NCI-H2081 (cell line): ENCODE results near the gene CHST7.
"Not testable (repeated sequence)": the region's sequence is repeated elsewhere in the genome, so short reads cannot be mapped to it uniquely, and the experiment has no call there.

Source experiments
- DNase-seq, 2 experiments: peaks; one replicate each; lab custom pipeline; 2025; lab: John Stamatoyannopoulos, UW

The CHST7 gene, protein sequence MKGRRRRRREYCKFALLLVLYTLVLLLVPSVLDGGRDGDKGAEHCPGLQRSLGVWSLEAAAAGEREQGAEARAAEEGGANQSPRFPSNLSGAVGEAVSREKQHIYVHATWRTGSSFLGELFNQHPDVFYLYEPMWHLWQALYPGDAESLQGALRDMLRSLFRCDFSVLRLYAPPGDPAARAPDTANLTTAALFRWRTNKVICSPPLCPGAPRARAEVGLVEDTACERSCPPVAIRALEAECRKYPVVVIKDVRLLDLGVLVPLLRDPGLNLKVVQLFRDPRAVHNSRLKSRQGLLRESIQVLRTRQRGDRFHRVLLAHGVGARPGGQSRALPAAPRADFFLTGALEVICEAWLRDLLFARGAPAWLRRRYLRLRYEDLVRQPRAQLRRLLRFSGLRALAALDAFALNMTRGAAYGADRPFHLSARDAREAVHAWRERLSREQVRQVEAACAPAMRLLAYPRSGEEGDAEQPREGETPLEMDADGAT

DNA sequence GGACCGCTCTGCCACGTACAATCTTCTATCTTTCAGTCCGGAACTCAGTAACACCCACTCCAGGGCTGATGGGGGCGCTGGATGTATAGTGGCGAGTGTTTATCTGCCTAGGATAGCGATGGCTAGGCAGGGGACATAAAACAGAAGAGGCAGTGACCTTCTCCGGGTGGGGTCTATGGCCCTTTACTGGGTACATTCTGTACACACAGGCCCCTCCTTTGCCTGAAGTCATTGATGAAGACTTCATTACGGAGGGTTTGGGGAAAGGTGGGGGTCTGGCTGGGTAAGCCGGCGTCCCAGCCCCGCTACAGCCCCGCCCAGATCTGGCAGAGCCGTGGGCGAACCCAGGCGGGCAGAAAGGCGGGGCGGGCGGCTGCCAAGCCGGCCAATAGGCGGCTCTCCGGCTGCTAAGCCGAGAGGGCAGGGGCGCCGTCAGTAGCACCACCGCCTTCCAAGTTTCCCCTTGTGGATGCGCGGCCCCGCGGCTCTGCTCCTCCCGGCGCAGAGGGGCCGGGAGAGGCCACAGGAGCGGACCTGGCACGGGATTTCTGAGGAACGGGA is at the start of gene CHST7:
Gene CHST7, plus strand, starts transcription at position 435 of the 561 bp plus-strand sequence. CDS start 167 bp downstream, outside the sequence.
- DNase-seq = peak; percentile 42 to 73

DNA sequence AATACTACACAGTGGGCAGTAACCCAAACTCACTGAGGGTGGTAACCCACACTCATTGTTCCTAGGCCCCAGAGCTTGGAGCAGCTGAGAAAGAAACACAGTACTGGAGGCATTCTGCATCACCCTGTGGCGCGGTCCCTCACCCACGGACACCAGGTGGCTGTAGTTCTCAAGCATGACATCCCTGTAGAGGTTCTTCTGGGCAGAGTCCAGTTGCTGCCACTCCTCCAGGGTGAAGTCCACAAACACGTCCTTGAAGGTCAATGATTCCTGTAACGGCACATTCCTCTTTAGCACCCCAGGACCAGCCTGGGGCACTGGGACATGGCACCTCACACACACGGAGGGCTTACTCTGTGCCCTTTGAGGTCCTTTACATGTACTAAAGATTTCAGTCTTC is 44.9 kb upstream of the CHST7 start:
- not testable (repeated sequence) for DNase-seq

- DNase-seq = not testable (repeated sequence)
Observed at GRCh38 chrX:46529740-46530403, 43.7 kb upstream of the CHST7 start.

DNA sequence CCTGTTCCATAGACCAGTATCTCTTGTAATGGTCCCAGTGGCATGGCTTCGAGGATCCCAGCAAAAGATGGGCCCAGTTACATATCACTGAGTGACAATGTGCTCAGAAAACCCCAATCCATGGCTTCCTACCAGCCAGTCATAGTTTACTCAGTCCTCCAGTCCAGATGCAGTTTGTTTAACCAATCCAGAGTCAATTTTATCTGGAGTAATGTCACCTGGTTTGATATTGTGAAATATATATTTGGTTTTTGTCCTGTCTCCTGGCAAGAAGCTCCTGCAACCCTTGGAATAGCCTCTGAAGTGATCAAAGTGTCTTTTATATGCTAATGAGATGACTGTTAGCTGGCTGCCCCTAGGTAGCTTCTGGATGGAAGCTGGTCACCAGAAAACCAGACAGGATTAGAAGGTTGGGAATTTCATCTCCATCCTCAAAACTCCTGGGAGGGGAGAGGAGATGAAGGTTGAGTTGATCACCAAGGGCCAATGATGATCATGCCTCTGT is 43.1 kb upstream of the CHST7 start:
- not testable (repeated sequence) for DNase-seq

DNA sequence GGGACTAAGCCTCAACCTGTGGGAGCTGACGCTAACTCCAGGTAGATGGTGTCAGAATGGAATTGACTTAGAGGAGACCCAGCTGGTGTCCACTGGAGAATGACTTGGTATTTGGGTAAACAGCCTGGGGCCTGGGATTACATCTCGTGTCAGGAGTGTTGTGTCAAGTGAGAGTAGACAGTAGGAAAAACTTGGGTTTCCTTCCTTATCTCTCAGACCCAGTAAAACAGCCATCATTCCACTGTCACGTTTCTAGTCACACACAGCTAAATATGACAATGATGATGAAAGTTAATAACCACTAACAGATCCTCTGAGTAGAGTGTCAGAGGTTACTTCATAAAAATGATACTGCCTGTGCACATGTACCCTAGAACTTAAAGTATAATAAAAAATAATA is 42.1 kb upstream of the CHST7 start:
- DNase-seq = no peak

DNA sequence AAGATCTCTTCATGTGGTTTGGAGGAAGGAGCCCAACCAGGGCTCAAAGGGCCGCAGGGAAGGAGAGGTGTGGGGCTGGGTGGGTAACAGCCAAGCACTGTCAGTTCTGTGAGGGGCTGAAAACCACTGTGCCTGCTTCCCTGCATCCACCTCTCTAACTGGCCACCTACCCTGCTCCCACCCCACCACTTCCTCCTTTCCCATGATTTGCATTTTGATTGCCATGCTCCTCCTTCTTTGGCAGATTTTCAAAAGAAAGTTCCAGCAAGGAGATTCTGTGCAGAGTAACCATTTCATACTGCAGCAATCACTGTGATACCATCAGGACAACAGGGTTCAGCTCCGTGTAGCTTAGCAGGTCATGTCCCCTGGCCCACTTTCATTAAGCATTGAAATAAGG is 30.1 kb upstream of the CHST7 start:
- DNase-seq = no peak

DNA sequence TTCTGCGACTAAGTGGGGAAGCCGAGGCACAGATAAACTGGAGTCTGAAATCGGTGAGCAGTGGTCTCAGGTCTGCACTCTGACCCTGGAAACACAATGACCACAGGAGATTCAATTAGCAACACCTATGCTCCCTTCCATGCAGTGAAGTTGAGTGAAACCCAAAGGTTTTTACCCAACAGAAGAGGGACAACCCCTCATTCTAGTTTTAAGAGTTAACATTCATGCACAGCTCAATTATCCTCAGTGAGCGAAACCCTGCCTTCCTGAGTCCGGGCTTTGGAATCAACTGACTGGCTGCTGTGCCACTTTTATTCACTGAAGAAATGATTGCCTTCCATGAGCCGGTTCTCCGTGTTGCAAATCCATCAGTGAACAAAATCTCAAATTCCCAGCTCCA is 29.0 kb upstream of the CHST7 start:
- not testable (repeated sequence) for DNase-seq

GRCh38 chrX:46545111-46546005 is 28.2 kb upstream of the CHST7 start, which contains the start of gene ZNF674:
Gene ZNF674, minus strand, starts transcription at chrX:46545421. Its CDS starts 3,334 bp downstream, at chrX:46542087.
- peak; percentile 91 to 93 for DNase-seq

- no peak for DNase-seq
Observed at GRCh38 chrX:46547857-46548256, 25.7 kb upstream of the CHST7 start.

DNA sequence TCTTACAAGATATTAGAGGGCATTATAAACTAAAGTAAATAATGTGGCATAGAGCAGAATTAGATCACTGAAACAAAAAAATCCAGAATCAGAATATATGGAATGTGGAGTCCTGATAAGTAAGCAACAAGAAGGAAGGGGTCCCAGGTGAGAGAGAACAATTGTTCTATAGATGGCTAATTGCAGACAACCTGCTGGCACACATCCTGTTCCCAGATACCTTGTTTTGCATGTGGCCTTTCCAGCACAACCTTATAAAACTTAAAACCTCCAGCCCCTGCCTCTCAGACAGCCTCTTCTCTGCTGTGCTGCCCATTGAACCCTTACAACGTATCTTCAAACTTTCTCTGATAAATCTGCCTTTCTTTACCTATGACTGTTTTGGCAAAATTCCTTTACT is 23.7 kb upstream of the CHST7 start:
- DNase-seq = no peak

- no peak for DNase-seq
Observed at GRCh38 chrX:46551494-46552128, 22.0 kb upstream of the CHST7 start.

DNA sequence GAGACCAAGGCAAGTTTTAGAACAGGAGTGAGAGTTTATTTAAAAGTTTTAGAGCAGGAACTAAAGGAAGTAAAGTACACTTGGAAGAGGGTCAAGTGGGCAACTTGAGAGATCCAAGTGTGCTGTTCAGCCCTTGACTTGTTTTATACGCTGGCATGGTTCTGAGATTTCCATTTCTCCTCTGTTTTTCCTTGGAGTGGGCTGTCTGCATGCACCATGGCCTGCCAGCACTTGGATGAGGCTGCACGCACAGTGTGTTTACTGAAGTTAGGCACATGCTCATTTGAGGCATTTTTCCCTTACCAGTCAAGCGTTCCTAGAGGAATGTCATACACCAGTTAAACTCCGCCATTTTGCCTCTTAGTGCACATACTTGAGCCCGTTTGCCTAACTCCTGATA is 19.6 kb upstream of the CHST7 start:
- no peak for DNase-seq

DNA sequence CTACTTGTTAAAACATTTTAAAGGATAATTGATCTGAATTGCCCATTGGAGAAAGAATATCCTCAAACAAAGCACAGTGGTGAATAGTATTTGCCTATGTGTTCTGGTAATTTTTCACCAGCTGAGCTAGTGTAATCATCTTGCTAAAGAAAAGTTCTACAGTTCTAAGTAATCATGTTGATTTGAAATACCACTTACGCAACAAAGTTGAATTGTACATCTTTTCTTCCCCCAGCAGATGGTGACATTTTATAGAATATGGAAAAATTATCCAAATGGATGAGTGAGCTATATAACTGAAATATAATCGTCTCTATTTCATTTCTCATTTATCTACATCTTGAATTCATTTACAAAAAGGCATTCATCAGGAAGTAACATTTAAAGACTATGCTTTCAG is 18.6 kb upstream of the CHST7 start:
- no peak for DNase-seq

- no peak for DNase-seq
Observed at GRCh38 chrX:46559062-46559461, 14.5 kb upstream of the CHST7 start.

- DNase-seq = no peak
Observed at GRCh38 chrX:46561824-46562657, 11.5 kb upstream of the CHST7 start.

- DNase-seq = no peak
Observed at GRCh38 chrX:46567388-46567787, 6.2 kb upstream of the CHST7 start.

DNA sequence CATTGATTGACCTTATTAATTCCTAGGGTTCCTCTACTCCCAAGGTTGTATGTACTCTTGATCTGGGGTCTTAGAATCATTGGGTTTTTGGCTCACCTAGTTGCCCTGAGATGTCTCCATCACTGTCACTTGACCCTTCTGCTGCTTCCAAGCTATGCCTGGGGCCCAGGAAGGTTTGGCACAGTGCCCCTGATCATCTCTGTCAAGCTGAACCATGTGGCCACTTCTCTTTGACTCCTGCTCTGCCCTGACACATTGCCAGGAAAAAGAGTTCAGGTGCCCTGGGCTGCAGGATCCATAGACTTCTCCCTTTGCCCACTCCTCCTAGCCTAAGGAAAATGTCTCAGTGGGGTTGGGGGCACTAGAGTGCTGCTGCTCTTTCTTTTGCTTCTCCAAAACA is 3.9 kb upstream of the CHST7 start:
- DNase-seq = no peak

- DNase-seq = no peak
Observed at GRCh38 chrX:46571423-46572339, 1.9 kb upstream of the CHST7 start.

- no peak for DNase-seq
Observed at GRCh38 chrX:46572340-46572936, 1.1 kb upstream of the CHST7 start.
